GM18867 (cell line): ENCODE results near the gene VOPP1.
"Not testable (repeated sequence)": the region's sequence is repeated elsewhere in the genome, so short reads cannot be mapped to it uniquely, and the experiment has no call there.

Experiments
- ATAC-seq: cut with Tn5 transposase; IDR thresholded peaks from one replicate; pipeline ENCODE4 v1.9.1; 2021; ENCODE audit warnings: mild to moderate bottlenecking, moderate library complexity; ENCODE audit not compliant: unreplicated experiment

Gene VOPP1

GRCh38 chr7:55514546-55515265, 57.6 kb downstream of the VOPP1 start:
- ATAC-seq, result no peak

GRCh38 chr7:55513868-55514267, 58.4 kb downstream of the VOPP1 start:
- ATAC-seq, result no peak

GRCh38 chr7:55512635-55513191, 59.6 kb downstream of the VOPP1 start:
- ATAC-seq, result no peak

- no peak for ATAC-seq
These were observed 61.7 kb downstream of the VOPP1 start for GRCh38 chr7:55510621-55511020.

- ATAC-seq, result not testable (repeated sequence)
These were observed 62.1 kb downstream of the VOPP1 start for GRCh38 chr7:55510206-55510605.

GRCh38 chr7:55509322-55509721, 63.0 kb downstream of the VOPP1 start:
- ATAC-seq, result peak; percentile 7

- peak; percentile 69 for ATAC-seq
These were observed 63.9 kb downstream of the VOPP1 start for GRCh38 chr7:55508221-55509011.

GRCh38 chr7:55507743-55508142, 64.6 kb downstream of the VOPP1 start:
- ATAC-seq, result no peak

DNA sequence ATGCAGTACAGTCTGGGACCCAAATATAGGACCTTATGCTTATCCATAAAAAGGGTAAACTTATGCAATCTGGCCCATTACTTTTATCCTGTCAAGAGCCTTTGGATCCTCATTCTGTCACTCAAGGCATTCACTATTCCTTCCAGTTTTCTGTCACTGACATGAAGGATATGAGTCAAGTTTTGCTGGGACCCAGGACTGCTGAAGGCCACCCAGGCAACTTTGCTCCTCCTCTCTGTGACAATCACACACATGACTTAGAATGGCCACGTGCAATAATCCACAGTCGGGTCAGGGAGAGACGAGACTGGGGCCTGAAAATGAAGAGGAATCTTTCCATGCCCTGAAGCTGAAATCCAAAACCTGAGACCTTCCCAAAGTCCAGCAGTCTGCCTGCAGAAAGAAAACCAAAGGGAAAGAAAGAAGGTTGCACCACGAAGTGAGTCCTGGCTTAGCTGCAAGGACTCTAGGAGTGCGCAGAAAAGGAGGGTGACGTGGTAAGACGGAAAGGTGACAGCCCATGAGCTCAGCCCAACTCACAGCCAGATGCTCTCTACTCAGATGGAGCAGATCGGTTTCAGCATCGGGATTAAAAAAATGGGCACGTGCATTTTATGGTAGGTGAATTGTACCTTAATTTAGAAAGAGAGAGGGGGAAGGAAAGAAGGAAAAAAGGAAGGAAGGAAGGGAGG, 67.2 kb downstream of the VOPP1 start:
- no peak for ATAC-seq

DNA sequence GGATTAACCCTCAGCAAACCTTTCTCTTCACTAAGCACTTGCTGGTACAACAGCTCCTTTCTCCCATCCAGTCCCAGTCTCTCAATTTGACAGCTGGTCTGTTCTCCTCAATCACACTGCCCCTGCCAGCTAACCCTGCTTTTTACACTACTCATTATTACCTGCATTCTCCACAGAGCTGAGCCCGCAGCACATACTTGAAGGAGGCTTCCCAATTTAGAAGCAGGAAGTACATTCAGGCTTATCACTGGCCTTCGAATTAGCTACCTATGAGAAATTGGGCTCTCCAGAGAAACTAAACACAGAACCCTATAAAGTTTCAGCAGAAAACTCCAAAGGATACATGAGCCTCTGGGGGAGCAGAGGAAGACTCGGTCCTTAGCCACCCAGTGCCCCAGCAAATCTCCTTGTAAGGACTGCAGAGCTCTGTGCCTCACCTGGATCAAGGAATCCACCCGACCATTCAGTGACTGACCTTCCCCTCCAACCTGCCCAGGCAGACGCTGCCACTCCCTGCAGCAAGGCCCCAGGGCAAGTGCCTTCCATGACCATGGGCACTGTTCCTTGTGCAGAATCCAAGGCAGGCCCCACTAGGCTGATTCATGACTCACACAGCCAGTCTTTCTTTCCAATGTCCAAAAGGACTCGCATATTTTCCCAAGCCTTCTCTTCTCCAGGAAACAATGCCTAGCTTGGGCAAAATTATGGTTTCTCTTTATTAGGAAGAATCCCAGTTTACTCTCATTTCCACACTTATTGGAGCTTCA, 68.0 kb downstream of the VOPP1 start:
- ATAC-seq, result no peak

DNA sequence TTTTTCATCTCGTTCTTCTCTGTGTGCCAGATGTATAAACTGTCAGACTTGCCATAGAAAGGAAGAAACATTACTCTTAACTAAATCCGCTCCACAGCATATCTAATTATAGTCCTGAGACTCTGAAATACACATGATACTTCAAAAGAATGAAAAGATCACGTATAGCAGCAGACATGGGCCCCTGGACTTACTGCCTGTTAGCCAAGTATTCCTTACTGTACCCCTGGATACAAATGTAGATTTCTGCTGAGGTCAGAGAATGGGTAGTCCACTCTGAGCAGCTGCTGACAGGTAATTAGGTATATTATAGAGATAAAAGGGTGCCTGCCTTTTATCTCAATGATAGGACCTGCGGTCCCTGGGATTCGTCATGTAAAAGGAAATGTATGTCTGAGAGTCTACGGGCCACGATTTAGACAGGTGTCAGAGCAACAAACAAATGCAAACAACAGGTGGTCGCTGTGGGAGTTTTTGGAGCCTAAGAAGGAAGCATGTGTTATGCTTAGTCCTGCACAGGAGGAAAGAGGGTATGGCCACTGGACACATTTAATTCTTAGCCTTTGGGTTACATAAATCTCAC, 69.4 kb downstream of the VOPP1 start:
- ATAC-seq, result no peak

- ATAC-seq, result no peak
These were observed 70.0 kb downstream of the VOPP1 start for GRCh38 chr7:55502124-55502857.

DNA sequence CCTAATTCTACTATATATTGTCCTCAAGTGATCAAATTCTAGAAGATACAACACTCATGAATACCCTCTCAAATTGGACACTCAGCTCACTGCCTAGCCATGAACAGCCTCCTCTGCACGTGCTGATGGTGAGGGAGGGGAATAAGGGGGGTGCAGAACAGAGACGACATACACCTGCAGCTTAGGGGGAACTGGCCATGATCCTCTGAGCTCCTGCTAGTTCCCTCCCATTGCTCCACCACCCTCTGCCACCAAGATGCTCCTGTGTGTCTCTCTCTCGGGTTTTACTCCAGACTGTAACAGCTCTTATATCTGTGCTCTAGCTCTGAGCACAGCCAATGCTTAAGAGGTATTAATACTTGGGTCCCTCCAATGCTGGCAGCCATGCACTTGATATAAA, 70.7 kb downstream of the VOPP1 start:
- no peak for ATAC-seq

DNA sequence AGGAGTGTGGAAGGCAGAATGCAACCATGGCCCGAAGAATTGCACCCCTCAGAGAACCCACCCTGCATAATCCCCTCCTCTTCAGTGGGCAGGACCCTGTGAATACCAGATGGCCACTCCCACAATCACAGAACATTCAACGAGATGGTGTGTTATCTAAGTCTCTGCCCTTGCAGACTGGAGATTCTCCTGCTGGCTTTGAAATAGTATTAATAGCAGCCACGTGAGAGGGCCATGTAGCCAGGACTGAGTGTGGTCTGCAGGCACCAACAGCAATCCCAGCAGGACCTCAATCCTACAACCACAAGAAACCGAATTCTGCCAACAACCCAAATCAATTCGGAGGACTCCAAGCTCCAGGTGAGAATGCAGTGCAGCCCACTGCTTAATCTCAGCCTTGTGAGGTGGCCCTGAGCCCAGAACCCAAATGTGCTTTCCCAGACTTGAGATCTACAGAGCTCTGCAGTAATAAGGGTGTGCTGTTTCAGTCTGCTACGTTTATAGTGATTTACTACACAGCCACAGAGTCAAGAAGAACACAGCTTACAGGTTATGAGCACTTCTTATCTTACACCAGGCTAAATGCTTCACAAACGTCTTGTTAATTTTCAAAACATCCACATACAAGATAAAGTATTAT, 72.1 kb downstream of the VOPP1 start:
- ATAC-seq, result no peak

DNA sequence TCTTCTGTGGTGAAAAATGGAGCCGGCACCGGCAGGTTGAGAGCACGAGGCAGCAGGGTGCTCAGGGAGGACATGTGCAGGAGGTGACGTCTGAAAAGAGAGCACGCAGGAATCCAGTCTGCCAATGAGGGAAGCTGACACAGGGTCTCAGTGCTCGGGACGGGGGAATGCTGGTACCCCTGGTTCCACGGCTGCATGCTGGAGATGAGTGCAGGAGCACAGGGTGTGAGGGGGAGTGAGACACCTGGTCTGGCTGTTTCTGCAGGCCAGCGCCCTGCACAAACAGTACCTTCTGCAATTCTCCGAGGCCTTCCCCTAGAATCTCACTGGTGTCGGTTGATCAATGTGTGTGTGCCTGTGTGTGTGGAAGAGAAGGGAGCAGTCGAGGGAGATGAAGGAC, 72.7 kb downstream of the VOPP1 start:
- no peak for ATAC-seq

GRCh38 chr7:55498770-55499169, 73.5 kb downstream of the VOPP1 start:
- no peak for ATAC-seq

DNA sequence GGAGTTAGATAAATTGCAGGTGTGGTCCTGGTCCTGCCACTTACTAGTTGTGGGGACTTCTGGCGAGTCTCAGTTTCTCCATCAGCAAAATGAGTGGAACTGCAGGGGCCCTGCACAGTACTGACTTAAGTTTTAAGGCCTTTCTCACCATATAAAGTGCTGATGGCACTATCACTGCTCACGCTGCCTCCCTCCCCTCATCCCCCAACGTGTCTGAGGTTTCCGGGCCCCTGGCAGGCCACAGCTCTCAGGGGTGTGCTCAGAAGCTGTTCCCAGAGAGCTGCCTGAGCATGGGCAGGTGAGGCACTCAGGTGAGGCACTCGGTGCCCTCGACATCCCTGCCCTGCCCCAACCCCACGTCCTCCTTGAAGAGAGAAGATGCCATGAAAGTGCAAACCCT, 74.2 kb downstream of the VOPP1 start:
- ATAC-seq, result no peak

- ATAC-seq, result no peak
These were observed 74.8 kb downstream of the VOPP1 start for GRCh38 chr7:55497521-55497920.

DNA sequence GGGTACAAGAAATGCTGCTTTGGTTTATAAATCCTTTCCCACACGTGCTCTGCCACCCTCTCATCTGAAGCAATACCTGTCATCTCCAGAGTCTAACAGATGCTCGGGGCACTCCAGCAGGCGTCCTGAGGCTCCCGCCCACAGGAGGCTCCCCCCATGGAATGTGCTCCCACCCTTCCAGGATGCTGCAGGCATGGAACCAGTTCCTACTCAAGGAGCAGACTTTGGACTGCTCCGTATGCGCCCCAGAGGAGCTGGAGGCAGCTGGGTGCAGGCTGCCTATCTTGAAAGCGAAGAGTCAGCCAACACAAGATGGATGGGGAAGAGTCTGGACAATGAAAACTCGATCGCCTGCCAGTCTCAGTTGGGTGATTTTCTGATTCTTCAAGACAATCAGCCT, 75.4 kb downstream of the VOPP1 start:
- no peak for ATAC-seq
